OCI-LY3 (cell line): ENCODE data around the gene TUBGCP2.

Experiments
- H2AFZ ChIP-seq: fragments of 200-600, 300-600 bp; shearing (Covaris generic); 2 replicates; pipeline ENCODE4 v1.6.0; 2014; ENCODE audit warnings: antibody characterized with exemption, low read depth, low read length
- H3K27ac ChIP-seq: fragments of 200-600, 300-600 bp; sonication (generic); 2 replicates; pipeline ENCODE4 v1.5.1; 2014; ENCODE audit warnings: mild to moderate bottlenecking, low read length, moderate library complexity, mixed read lengths
- H3K27me3 ChIP-seq: fragments of 200-600, 300-600 bp; sonication (generic); 2 replicates; pipeline ENCODE4 v1.6.1; 2014; ENCODE audit warnings: low read depth, low read length, mixed read lengths
- H3K36me3 ChIP-seq: fragments of 200-600, 300-600 bp; sonication (generic); replicated peaks from 2 replicates; pipeline ENCODE3; 2014; ENCODE audit warnings: low read depth, low read length, mixed read lengths
- H3K4me1 ChIP-seq: fragments of 300-600, 200-600 bp; sonication (generic); 2 replicates; pipeline ENCODE4 v1.6.1; 2014; ENCODE audit warnings: low read length, mixed read lengths
- H3K4me2 ChIP-seq: fragments of 200-600, 300-600 bp; sonication (generic); 2 replicates; pipeline ENCODE4 v1.6.1; 2014; ENCODE audit warnings: low read length, mixed read lengths
- H3K4me3 ChIP-seq: fragments of 300-600, 200-600 bp; sonication (generic); 2 replicates; pipeline ENCODE4 v1.5.1; 2014; ENCODE audit warnings: antibody characterized with exemption, mild to moderate bottlenecking, low read length, moderate library complexity
- H3K79me2 ChIP-seq: fragments of 300-600, 200-600 bp; shearing (Covaris generic); 2 replicates; pipeline ENCODE4 v1.6.1; 2014; ENCODE audit warnings: mild to moderate bottlenecking, low read length, mixed read lengths
- H3K9ac ChIP-seq: fragments of 300-600, 200-600 bp; shearing (Covaris generic); 2 replicates; pipeline ENCODE4 v1.6.0; 2014; ENCODE audit warnings: mild to moderate bottlenecking, low read length, moderate library complexity
- H3K9me3 ChIP-seq: fragments of 200-600, 300-600 bp; shearing (Covaris generic); 2 replicates; pipeline ENCODE4 v1.6.1; 2014; ENCODE audit warnings: low read length, mixed read lengths; ENCODE audit not compliant: insufficient read depth
- H4K20me1 ChIP-seq: fragments of 200-600, 300-600 bp; sonication (generic); 2 replicates; pipeline ENCODE4 v1.6.1; 2016; ENCODE audit warnings: low read length, mixed read lengths; ENCODE audit not compliant: insufficient read depth
- CTCF ChIP-seq: fragments of 200-600, 300-600 bp; sonication (generic); IDR thresholded peaks from 2 replicates; pipeline ENCODE4 v1.5.1; 2014; ENCODE audit warnings: antibody characterized with exemption, low read length, low read depth
- EZH2phosphoT487 ChIP-seq: fragments of 200-600 bp; shearing (Covaris generic); IDR thresholded peaks from 2 replicates; pipeline ENCODE4 v1.6.1; 2018; ENCODE audit warnings: antibody characterized with exemption, mixed run types, low read depth

TUBGCP2 gene

GRCh38 chr10:133316732-133317131 is 8.1 kb upstream of the TUBGCP2 start:
- no peak overlapping the region for H3K9ac ChIP-seq
- no peak overlapping the region for H3K4me3 ChIP-seq
- no peaks in the 10 kb centered on the region for H3K79me2 ChIP-seq
- no peak overlapping the region for H3K4me2 ChIP-seq
- H3K27ac ChIP-seq, result no peak overlapping the region
- TF ChIP-seq EZH2phosphoT487 (no peak), CTCF (no peak)
- H3K9me3 ChIP-seq, result no peaks in the 10 kb centered on the region
- H3K27me3 ChIP-seq, result no peaks in the 10 kb centered on the region
- H2AFZ ChIP-seq, result no peak overlapping the region
- no peaks in the 10 kb centered on the region for H4K20me1 ChIP-seq
- H3K36me3 ChIP-seq, result no peaks in the 10 kb centered on the region
- H3K4me1 ChIP-seq, result no peaks in the 10 kb centered on the region

- no peak overlapping the region for H2AFZ ChIP-seq
- no peaks in the 10 kb centered on the region for H4K20me1 ChIP-seq
- no peak overlapping the region for H3K4me3 ChIP-seq
- H3K79me2 ChIP-seq, result no peaks in the 10 kb centered on the region
- TF ChIP-seq CTCF (no peak), EZH2phosphoT487 (no peak)
- no peak overlapping the region for H3K27ac ChIP-seq
- H3K4me2 ChIP-seq, result no peak overlapping the region
- no peak overlapping the region for H3K9ac ChIP-seq
- no peaks in the 10 kb centered on the region for H3K36me3 ChIP-seq
- H3K9me3 ChIP-seq, result no peaks in the 10 kb centered on the region
- no peaks in the 10 kb centered on the region for H3K4me1 ChIP-seq
- H3K27me3 ChIP-seq, result no peaks in the 10 kb centered on the region
Observed at GRCh38 chr10:133316266-133316665, 7.6 kb upstream of the TUBGCP2 start.

GRCh38 chr10:133315847-133316246 is 7.2 kb upstream of the TUBGCP2 start:
- H3K9ac ChIP-seq, result no peak overlapping the region
- no peaks in the 10 kb centered on the region for H3K27me3 ChIP-seq
- H3K4me3 ChIP-seq, result no peak overlapping the region
- H3K4me2 ChIP-seq, result no peak overlapping the region
- TF ChIP-seq CTCF (no peak), EZH2phosphoT487 (no peak)
- H3K27ac ChIP-seq, result no peak overlapping the region
- H3K36me3 ChIP-seq, result no peaks in the 10 kb centered on the region
- H3K9me3 ChIP-seq, result no peaks in the 10 kb centered on the region
- no peaks in the 10 kb centered on the region for H3K4me1 ChIP-seq
- H3K79me2 ChIP-seq, result no peaks in the 10 kb centered on the region
- H2AFZ ChIP-seq, result no peak overlapping the region
- H4K20me1 ChIP-seq, result no peaks in the 10 kb centered on the region

- no peak overlapping the region for H3K4me3 ChIP-seq
- H3K36me3 ChIP-seq, result peaks cover 1% of the 10 kb centered on the region
- H2AFZ ChIP-seq, result no peak overlapping the region
- H3K4me1 ChIP-seq, result no peaks in the 10 kb centered on the region
- no peak overlapping the region for H3K9ac ChIP-seq
- H3K27ac ChIP-seq, result no peak overlapping the region
- no peaks in the 10 kb centered on the region for H3K9me3 ChIP-seq
- H3K4me2 ChIP-seq, result no peak overlapping the region
- H3K79me2 ChIP-seq, result no peaks in the 10 kb centered on the region
- H4K20me1 ChIP-seq, result no peaks in the 10 kb centered on the region
- TF ChIP-seq EZH2phosphoT487 (no peak), CTCF (no peak)
- H3K27me3 ChIP-seq, result no peaks in the 10 kb centered on the region
Observed at GRCh38 chr10:133314911-133315310, 6.2 kb upstream of the TUBGCP2 start.
